Measurements from ENCODE around the gene NELL2.

The NELL2 gene

DNA sequence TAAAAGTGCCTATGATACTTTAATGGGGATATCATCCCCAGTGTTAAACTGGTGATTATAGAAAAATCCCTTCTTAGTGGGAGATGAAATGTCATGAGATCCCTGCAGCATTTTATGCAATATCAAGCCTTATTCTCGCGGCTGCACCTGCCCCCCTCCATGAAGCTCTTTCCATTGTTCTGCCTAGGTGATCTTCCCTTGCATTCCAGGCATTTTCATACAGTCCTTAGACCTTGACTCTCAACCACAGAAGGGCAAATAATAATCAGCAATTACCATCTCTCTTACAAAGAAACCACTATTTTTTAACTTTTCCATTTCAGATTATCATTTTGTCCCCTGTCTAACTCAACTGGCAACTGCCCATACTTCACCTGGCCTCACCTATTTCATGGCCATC lies 352.3 kb downstream of the NELL2 start:
- DNase-seq, result no peak

DNA sequence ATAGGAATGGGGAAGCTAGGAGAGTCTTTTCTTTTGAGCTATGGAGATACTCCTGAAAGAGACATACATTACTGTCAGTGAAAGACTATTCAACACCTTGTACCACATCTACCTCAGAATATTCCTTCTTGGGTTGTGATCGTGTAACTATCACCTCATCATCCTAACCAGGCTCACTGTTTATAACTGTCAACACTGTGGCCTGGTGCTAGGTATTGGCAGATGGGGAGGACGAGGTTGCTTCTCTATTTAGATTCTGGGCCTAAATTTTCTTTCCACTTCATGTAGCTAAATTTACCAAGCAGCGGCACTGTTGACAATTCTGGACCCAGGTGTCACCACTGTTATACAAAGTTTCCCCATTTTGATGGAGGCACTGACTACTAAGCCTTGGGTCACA lies 354.4 kb downstream of the NELL2 start:
- DNase-seq, result no peak

DNA sequence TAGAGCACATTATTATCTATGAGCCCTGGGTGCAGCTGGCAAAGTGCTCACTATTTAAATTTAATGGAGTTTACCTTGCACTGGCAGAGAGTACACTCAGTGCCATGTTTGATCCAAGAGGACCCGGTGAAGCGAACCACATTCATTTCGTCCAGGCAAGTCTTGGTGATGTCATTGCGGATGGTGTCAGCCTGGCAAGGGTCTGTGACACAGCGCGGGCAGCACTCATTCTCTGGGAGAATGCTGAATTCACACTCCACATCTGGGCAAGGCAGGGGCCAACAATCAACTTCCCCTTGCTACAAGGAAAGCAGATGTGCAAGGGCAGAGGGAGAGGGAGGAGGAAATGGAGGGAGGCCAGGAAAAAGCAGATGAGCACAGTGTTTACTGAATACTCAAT lies 356.2 kb downstream of the NELL2 start:
- no peak for DNase-seq

DNA sequence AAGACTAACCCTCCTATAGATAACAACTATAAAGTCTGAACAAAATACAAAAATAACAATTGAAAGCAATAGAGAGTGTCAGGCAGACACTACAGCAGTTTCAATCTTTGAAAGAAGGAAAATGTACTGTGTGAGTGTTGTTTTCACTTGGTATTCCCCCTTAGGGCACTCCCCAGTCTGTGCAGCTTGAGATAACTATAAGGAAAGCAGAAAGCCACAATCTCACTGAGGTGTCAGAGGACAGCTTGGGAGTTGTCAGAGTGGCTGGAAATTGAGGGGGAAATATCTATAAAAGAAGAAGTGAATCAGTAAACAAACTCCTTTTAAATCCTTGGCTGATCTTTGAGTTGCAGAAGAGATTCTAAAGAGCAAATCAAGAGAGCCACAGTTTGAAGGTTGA lies 364.8 kb downstream of the NELL2 start:
- DNase-seq, result peak; percentile 60

DNA sequence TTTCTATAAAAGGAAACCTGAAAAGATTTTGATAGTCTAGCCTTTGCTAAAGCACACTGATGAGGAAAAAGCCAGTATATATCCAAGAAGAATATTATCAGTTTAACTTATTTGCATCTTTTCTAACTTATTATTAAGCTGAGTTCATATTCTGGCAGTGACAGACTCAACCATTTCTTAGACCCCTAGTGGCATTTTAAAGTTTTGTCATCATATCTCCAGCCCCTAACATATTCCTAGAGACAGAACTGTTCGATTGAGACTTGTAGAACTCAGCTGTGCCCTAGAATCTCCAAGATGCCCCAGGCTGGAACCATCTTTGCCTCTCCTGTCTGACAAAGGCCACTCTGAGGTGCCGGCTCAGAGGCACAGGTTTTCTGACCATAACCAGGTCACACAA lies 365.6 kb downstream of the NELL2 start:
- DNase-seq, result no peak

DNA sequence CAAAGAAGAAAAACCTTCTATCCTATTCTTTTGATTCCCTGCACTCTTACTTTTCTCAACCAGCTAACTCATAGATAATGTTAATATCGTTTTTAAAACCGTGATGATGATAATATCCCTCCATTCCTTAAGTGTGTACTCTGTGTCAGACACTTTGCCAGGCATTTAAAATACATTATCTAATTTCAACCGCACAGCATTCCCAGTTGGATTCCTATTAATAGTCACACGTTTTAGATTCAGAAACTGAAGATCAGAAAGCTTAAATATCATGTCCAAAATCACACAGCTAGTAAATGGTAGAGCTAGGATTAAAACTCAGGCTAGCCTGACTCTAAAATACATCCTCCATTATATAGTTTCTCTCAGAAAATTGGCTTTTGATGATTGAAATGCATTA lies 366.0 kb downstream of the NELL2 start:
- no peak for DNase-seq

DNA sequence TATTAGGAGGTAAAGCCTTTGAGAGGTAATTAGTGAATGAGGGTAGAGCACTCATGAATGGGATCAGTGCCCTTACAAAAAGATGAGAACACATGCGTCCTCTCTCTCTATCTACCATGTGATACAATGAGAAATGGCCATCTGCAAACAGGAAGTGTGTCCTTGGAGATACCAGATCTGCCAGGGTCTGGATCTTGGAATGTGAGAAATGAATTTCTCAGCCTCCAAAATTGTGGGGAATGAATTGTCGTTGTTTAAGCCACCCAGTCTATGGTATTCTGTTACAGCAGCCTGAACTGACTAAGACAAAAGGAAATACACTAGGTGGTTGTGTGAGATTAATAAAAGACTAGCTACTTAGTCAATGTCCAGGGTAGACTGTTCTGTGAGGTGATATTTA lies 366.6 kb downstream of the NELL2 start:
- DNase-seq, result peak; percentile 66

DNA sequence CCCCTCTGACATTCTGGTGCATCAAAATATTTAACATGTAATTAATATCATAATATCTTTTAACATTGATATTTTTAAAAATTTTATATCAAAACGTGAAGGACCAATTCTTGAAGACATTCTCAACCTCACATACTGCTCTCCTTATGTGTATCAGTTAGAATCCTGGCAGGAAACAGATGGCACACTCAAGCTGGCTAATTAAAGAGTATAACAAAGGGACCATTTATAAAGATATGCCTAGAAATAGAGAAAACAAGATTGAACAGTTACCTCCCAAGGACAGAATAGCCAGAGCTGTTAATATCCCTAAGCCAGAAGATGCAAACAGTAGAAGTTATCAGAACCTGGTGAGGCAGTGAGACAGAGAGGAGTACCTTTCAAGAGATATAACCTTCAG lies 368.7 kb downstream of the NELL2 start:
- no peak for DNase-seq

DNA sequence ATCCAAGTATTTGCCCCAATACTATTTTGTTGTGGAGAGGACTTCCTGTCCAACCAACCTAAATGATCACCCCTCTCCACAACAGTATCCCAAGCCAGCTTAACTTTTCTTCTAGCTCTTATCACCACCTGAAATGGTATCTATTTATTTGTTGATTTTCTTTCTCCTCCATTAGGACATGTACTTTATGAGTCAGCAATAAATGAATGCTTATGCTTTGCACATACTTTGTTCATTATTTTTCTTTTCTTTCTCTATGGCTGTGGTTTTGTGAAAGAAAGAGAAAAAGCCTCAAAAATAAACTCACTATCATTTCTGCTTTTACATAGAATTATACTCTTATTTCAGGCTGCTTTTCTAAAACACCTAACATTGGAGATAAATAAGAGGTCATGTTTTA lies 371.3 kb downstream of the NELL2 start:
- DNase-seq, result no peak

DNA sequence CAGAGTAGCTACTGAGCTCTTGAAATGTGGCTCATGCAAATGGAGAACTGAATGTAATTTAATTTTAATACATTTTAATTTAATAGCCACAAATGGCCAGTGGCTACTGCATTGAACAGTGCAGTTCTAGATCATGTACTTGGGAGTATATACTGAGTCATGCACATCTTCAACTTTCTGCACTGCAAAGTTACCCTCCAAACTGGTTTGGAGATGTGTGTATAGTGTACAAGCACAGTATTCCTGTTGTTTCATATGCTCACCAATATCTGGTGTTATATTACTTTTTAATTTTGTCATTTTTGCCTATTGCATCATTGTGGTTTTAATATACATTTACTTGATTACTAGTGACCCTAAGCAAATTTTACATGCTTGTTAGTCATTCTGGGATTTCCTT lies 372.8 kb downstream of the NELL2 start:
- DNase-seq, result no peak

DNA sequence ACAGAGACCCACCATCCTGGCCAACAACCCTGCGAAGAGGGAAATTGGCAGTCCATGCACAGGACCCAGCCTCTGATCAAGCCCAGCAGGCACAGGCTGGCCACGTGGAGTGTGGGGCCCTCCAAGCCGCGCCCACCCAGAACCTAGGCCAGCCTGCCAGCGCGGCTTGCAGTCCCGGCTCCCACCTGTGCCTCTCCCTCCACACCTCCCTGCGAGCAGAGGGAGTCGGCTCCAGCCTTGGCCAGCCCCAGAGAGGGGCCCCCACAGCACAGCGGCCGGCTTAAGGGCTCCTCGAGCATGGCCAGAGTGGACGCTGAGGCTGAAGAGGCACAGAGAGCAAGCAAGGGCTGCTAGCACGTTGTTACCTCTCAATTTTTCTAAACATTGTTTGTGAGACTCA lies 373.4 kb downstream of the NELL2 start:
- DNase-seq, result no peak

DNA sequence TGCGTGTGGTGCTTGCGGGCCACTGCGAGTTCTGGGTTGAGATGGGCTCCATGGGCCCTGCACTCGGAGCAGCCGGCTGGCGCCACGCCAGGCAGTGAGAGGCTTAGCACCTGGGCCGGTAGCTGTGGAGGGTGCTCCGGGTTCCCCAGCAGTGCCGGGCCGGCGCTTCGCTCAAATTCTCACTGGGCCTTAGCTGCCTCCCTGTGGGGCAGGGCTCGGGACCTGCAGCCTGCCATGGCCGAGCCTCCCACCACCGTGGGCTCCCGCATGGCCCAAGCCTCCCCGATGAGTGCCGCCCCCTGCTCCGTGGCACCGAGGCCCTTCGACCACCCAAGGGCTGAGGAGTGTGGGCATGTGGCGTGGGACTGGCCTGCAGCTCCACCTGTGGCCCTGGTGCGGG lies 375.7 kb downstream of the NELL2 start:
- DNase-seq, result no peak

DNA sequence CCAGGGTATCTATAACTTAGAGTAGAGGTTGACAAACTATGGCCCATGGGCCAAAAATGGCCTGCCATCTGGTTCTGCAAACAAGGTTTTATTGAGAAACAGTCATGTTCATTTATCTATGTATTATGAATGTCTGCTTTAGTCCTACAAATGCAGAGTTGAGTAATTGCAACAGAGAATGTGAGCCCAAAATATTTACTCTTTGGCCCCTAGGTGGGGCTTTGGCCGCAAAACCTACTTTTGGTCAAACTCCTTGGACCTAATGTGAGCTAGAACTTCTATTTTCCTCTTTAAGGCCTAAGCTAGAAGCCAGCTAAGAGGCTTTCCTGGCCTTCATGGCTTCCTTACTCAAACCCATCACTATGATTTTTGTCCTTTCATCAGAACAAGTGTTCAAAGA lies 379.1 kb downstream of the NELL2 start:
- no peak for DNase-seq

DNA sequence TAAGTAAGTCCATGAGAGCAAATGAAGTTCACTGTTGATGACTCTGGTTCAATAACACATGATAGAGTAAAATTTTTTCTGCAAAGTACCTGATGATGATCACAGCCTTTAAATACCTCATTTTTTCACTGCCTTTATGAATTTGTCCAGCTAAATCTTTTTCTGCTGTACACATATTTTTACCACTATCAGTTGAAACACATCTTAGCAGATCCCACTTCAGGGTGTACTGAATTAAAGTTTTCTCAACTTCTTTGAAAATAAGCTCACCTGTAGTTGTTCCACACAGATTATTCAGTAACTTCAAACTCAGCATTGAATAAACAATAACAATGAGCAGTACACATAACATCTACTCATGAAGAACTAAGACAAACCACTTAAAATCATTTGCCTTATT lies 385.9 kb downstream of the NELL2 start:
- no peak for DNase-seq

DNA sequence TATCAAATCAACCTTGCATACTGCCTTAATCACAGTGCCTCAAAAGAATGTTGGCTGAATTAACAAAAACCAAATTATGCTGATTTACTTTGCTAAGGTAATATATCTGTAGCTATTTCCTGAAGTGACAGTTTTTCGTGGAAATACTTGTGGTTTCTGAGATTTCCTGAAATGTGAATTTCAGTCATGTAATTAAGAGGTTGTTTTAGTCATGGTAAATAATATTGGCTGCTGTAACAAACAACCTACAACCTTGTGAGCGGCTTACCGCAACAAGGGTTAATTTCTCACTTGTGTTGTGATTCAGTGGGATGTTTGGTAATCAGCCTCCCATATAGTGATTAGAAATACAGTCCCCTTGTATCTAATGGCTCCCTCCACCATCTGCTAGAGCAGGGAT lies 387.9 kb downstream of the NELL2 start:
- no peak for DNase-seq

DNA sequence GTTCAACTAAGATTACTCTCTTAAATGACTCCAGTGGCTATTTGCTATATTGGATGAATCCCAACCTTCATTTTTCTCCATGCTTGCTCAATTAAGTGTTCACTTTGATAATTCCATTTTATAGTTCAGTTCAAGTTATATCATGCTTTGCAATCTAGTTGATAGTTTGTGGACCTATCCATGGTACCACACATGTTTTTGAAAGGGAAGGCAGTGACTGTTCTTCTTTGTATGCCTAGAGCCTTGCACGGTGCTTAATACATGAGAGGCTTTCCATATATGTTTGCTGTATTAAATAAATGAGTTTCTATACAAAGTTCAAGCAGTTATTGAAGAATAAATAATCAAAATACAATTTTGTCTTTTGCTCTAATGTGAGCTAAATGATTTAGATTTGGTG lies 391.3 kb downstream of the NELL2 start:
- no peak for DNase-seq

DNA sequence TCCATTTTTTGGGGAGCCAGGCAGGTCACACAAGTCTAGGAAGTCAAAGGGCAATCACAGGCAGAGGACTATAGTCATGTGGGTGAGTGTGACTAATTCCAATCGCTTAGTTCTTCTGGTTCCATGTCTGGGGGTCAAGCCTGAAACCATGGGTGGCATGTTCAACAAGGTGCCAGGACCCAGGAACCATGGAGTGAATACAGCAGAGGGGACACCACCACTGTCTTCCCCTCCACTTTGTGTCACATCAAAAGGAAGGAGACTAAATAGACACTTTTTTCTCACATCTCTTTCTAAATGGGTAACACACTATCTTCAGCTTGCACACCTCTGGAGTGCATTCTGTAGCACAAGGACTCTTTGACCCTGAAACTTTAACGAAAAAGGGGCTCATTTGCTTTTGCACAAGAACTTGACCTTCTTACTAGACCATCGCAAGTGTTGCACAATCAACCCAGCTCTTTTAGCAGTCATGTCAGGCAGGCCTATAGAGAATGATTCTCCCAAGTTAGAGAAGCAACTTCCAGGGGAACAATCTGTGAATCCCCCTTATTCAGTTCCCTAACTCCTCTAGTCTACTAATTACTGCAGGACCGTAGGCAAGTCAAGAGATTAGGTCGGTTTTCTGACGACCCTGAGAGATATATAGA lies 398.7 kb downstream of the NELL2 start:
- DNase-seq, result no peak

DNA sequence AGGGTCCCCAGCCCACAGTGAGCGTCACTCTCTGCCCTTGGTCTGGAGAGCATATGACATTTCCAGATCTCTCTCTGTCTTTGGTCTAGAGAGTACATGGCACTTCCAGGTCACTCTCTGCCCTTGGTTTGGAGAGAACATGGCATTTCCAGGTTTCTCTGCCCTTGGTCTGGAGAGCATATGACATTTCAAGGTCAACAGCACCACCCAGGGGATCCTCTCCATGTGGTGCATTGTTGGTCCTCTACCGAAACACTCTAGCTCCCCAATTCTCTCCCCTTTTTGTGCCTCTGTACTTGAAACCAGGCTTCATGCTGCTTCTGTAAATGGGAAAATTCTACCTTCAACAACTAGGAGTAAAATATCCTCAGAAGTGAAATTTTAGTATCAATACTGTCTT lies 399.4 kb downstream of the NELL2 start:
- no peak for DNase-seq

DNA sequence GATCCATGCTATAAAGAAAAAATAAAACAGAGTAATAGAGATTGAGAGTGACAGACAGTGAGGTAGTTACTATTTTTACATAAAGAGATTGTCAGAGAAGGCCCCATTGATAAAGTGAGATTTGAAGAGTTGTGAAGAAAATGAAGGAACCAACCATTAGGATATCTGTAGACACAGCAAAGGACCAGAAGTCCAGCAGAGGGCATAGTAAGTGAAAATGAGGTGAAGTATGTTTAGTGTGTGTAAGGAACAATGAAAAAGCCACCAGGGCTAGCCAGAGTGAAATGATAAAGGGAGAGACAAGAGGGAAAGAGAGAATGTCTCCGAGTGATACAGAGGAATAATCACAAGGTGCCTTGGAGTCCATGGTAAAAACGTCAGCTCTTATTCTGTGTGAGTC lies 411.0 kb downstream of the NELL2 start:
- no peak for DNase-seq

DNA sequence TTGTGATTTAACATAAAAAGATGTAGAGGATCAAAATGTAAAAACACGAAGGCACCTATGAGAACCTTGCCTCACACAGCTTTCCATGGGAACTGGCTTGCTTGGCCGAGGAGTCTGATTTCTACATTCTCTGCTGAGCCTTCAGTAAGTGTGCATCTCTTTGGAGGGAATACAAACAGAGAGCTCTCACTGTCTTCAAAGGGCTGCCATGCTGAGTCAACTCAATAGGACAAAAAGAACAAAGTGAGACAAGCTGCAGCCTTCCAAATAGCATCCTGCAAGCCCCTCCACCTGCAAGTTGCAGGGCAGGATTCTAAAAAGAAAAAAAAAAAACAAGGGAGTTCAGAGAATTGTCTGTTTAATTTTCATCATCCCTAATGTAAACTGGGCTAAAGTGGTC lies 411.9 kb downstream of the NELL2 start:
- no peak for DNase-seq

DNA sequence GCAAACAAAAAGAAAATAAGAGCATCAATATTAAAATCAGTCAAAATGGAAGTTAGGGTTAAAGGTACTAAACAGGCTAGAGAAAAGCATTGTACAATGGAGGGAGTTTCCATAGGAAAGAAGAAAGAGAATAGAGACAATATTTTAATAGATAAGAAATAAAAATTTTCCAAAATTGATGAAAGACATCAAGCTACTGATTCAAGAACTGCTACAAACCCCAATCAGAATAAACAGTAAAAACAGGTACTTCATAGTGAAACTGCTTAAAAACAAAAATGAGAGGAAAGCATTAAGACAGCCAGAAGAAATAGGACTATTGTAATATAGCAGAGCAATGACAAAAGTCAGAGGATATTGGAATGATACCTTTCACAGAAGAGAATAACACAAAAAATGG lies 413.4 kb downstream of the NELL2 start:
- DNase-seq, result no peak

DNA sequence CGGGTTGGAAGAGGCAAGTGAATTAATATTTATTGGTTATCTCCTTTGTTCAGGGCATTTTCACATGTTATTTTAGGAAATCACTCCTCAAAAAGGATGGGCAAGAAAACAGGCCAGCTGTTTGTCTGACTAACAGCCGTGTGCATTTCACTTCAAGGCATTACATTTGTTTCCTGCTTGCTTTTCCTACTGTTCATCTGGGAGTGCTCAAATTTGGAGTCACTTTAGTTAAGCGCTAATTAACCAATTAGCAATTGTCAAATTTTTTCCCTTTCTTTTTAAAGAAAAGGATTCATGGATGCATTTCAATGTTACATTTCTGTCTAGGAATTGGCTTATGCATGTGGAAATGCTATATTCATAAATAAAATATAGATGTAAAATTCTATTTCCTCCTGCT lies 415.9 kb downstream of the NELL2 start:
- DNase-seq, result no peak

DNA sequence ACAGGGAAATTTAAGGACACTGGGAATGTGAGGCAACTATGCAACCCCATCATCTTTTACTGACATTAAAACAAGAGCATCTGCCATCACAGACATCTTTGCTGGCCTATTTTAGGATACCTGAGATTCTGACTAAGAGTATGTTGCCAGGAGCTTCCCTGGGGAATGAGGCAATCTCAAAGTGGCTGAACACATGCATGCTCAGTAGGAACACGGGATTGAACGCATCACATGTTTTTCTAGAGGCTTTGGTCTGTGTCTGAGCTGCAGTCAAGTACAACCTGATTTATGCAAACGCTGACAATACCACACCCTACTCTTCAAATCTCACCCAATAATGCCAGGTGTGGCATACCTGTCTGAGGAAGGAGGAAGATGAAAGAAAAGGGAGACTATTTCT lies 416.5 kb downstream of the NELL2 start:
- DNase-seq, result no peak

Measured in islet precursor cell (in vitro differentiated cells).